Uterus (tissue), 2 donors: ENCODE measurements around the gene RACGAP1.

Source experiments
- CTCF ChIP-seq, 4 experiments: fragments of 200-600 bp in 2 of 4; fragments of 450-650 bp in 2 of 4; sonication (generic) in 2 of 4; IDR thresholded peaks; one replicate each; pipeline ENCODE4 v1.5.1; 2016 to 2019; ENCODE audit warnings: antibody characterized with exemption in 4 of 4, mild to moderate bottlenecking in 2 of 4, moderate library complexity in 1 of 4
- POLR2A ChIP-seq, 2 donors: fragments of 450-650 bp; IDR thresholded peaks; one replicate each; pipeline ENCODE4 v1.6.1; 2016; ENCODE audit warnings: antibody characterized with exemption in 2 of 2, mild to moderate bottlenecking in 1 of 2, moderate library complexity in 1 of 2

GRCh38 chr12:50006280-50006679 is 19.0 kb downstream of the RACGAP1 start:
- TF ChIP-seq POLR2A (IDR thresholded peaks at IDR 0.05) (no peak), CTCF (IDR thresholded peaks at IDR 0.05) (no peak)
